Measurements from ENCODE around the gene CYP46A1.
"Not testable (repeated sequence)": the region's sequence is repeated elsewhere in the genome, so short reads cannot be mapped to it uniquely, and the experiment has no call there.

Gene CYP46A1

GRCh38 chr14:99683619-99684409, at the start of gene CYP46A1:
TSS of gene CYP46A1 (plus strand) at chr14:99684298. CDS start at chr14:99684418, 120 bp downstream.
- peak; percentile 99 for DNase-seq (ENCODE audit: low read depth, low spot score)

GRCh38 chr14:99634443-99634842, 49.7 kb upstream of the CYP46A1 start:
- DNase-seq (ENCODE audit: low read depth, low spot score) = no peak

- DNase-seq (ENCODE audit: low read depth, low spot score) = no peak
These were observed 49.0 kb upstream of the CYP46A1 start for GRCh38 chr14:99635116-99635515.

GRCh38 chr14:99636487-99636886, 47.6 kb upstream of the CYP46A1 start:
- DNase-seq (ENCODE audit: low read depth, low spot score) = no peak

GRCh38 chr14:99637624-99638023, 46.5 kb upstream of the CYP46A1 start:
- DNase-seq (ENCODE audit: low read depth, low spot score) = no peak

GRCh38 chr14:99642771-99643170, 41.3 kb upstream of the CYP46A1 start:
- not testable (repeated sequence) for DNase-seq (ENCODE audit: low read depth, low spot score)

GRCh38 chr14:99643343-99643742, 40.8 kb upstream of the CYP46A1 start:
- DNase-seq (ENCODE audit: low read depth, low spot score) = no peak

- no peak for DNase-seq (ENCODE audit: low read depth, low spot score)
These were observed 40.0 kb upstream of the CYP46A1 start for GRCh38 chr14:99644035-99644587.

GRCh38 chr14:99644723-99645544, 39.2 kb upstream of the CYP46A1 start, which contains the start of gene HHIPL1:
TSS of gene HHIPL1 (plus strand) at chr14:99645129. CDS start at chr14:99645208, 79 bp downstream.
- no peak for DNase-seq (ENCODE audit: low read depth, low spot score)

- no peak for DNase-seq (ENCODE audit: low read depth, low spot score)
These were observed 38.3 kb upstream of the CYP46A1 start for GRCh38 chr14:99645545-99646505.

GRCh38 chr14:99647411-99647810, 36.7 kb upstream of the CYP46A1 start:
- no peak for DNase-seq (ENCODE audit: low read depth, low spot score)

GRCh38 chr14:99648027-99648784, 35.9 kb upstream of the CYP46A1 start:
- no peak for DNase-seq (ENCODE audit: low read depth, low spot score)

GRCh38 chr14:99649219-99649618, 34.9 kb upstream of the CYP46A1 start:
- no peak for DNase-seq (ENCODE audit: low read depth, low spot score)

GRCh38 chr14:99649643-99650042, 34.5 kb upstream of the CYP46A1 start:
- no peak for DNase-seq (ENCODE audit: low read depth, low spot score)

- DNase-seq (ENCODE audit: low read depth, low spot score) = no peak
These were observed 33.9 kb upstream of the CYP46A1 start for GRCh38 chr14:99650189-99650588.

- DNase-seq (ENCODE audit: low read depth, low spot score) = no peak
These were observed 31.9 kb upstream of the CYP46A1 start for GRCh38 chr14:99651953-99652746.

- DNase-seq (ENCODE audit: low read depth, low spot score) = no peak
These were observed 29.7 kb upstream of the CYP46A1 start for GRCh38 chr14:99654235-99654985.

GRCh38 chr14:99655521-99655920, 28.6 kb upstream of the CYP46A1 start:
- DNase-seq (ENCODE audit: low read depth, low spot score) = no peak

GRCh38 chr14:99656171-99656570, 27.9 kb upstream of the CYP46A1 start:
- DNase-seq (ENCODE audit: low read depth, low spot score) = no peak
